Measurements from ENCODE around the gene PCGF3.
"Not testable (repeated sequence)": the region's sequence is repeated elsewhere in the genome, so short reads cannot be mapped to it uniquely, and the experiment has no call there.

The PCGF3 gene

DNA sequence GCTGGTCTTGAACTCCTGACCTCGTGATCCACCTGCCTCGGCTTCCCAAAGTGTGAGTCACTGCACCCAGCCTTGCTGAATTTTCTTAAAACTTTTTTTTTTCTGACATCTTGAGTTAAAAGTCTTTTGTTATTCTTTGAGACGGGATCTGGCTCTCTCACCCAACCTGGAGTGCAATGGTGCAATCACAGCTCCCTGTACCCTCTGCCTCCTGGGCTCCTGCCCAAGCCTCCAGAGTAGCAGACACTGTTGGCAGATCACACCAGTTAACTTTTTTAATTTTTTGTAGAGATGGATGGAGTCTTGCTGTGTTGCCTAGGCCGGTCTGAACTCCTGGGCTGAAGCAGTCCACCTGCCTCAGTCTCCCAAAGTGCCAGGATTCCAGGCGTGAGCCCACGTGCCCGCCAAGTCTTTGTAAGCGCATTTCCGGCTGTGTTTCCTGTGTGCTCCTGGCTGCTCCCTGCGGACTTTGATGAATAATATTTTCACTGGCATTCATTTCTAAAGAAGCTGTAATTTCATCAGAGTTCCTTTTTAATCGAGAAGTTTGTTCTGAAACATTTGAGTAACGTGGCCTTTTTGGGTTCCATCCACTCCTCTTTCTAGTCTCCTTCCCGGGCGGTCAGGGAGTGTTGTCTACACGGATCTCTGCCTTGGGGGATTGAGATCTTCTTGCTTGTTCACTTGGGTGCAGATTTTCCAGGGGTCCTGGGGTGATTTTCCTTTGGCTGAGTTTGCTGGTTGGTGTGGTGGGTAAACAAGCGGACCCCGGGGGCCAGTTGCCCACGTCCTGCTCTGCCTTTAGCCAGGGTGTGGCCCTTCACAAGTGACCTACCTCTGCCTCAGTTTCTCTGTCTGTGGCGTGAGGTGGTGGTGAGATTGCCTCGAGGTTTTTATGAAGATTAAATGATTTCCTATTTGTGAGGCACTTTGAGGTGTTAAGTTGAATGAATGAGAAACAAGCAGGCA is 44.4 kb downstream of the PCGF3 start:
- Histone ChIP-seq H3K36me3 (ENCODE audit: control insufficient read depth in 2 of 2, insufficient read depth in 2 of 2, low read length in 2 of 2) (peaks cover 13 to 25% of the 10 kb centered on the region in 2 donors), H3K9me3 (ENCODE audit: control insufficient read depth in 2 of 2, low read length in 2 of 2) (peaks cover 0 to under 1% of the 10 kb centered on the region in 2 donors), H3K9ac (ENCODE audit: low read length in 2 of 2) (no peak overlapping the region), H3K4me1 (ENCODE audit: control insufficient read depth, insufficient read depth, low read length) (no peaks in the 10 kb centered on the region), H3K4me3 (ENCODE audit: low read length in 2 of 2) (no peak overlapping the region), H3K27me3 (ENCODE audit: control insufficient read depth in 1 of 2, insufficient read depth in 2 of 2, low read length in 2 of 2) (no peaks in the 10 kb centered on the region), H3K27ac (ENCODE audit: low read length) (no peak overlapping the region)

DNA sequence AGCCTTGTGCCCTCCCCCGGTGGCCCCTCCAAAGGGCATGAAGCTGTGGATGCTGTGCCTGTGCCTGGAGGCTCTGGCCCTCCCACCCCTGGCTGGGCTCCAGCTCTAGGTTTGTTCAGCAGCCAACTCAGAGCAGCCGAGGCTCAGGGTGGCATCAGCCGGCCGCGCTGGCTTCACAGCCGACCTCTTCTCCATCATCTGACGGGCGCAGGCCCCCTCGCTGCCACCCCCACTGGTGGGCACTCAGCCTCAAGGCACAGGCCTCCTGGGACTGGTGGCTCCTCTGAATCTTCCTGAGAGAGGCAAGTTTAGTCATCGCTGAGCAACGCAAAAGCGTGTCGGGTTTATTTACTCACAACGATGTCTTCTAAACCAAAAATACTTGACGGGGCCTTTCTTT is 46.0 kb downstream of the PCGF3 start:
- Histone ChIP-seq H3K36me3 (ENCODE audit: control insufficient read depth in 2 of 2, insufficient read depth in 2 of 2, low read length in 2 of 2) (peaks cover 18 to 29% of the 10 kb centered on the region in 2 donors), H3K4me1 (ENCODE audit: control insufficient read depth, insufficient read depth, low read length) (no peaks in the 10 kb centered on the region), H3K4me3 (ENCODE audit: low read length in 2 of 2) (no peak overlapping the region), H3K9me3 (ENCODE audit: control insufficient read depth in 2 of 2, low read length in 2 of 2) (peaks cover 0 to 4% of the 10 kb centered on the region in 2 donors), H3K27me3 (ENCODE audit: control insufficient read depth in 1 of 2, insufficient read depth in 2 of 2, low read length in 2 of 2) (no peaks in the 10 kb centered on the region), H3K9ac (ENCODE audit: low read length in 2 of 2) (no peak overlapping the region), H3K27ac (ENCODE audit: low read length) (no peak overlapping the region)

DNA sequence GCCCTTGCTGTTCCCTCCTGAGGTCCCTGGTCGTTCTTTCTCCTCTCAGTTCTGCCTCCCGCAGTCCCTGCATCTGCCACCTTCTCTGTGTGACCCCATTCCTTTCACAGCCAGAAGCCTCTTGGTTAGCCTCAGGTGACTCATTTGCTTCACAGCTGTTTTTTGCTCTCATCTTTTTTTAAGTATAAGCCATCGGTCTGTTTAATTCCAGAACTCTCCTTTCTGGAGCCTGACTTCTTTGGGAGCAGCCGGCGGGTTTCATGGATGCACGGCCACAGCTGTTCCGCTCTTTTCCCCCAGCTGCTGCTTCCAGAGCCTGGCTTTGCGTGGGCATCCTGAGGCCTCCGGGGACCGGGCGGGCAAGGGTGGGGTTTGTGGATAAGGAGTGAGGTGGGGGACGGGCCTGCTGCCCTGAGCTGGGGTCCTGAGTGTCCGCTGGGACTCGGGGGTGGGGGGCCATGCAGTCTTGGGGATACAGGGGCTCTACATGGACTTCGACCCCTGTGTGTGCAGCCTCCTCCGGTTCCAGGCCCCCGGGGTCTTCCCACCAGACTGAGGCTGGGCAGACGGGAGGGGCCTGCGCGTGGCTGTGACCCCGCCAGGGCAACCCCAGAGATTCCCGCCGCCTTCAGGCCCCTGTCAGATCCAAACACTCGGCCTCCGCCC is 46.7 kb downstream of the PCGF3 start:
- Histone ChIP-seq H3K9me3 (ENCODE audit: control insufficient read depth in 2 of 2, low read length in 2 of 2) (peaks cover 0 to 4% of the 10 kb centered on the region in 2 donors), H3K27ac (ENCODE audit: low read length) (no peak overlapping the region), H3K36me3 (ENCODE audit: control insufficient read depth in 2 of 2, insufficient read depth in 2 of 2, low read length in 2 of 2) (peaks cover 20 to 32% of the 10 kb centered on the region in 2 donors), H3K9ac (ENCODE audit: low read length in 2 of 2) (no peak overlapping the region), H3K4me3 (ENCODE audit: low read length in 2 of 2) (no peak overlapping the region), H3K4me1 (ENCODE audit: control insufficient read depth, insufficient read depth, low read length) (no peaks in the 10 kb centered on the region), H3K27me3 (ENCODE audit: control insufficient read depth in 1 of 2, insufficient read depth in 2 of 2, low read length in 2 of 2) (no peaks in the 10 kb centered on the region)

DNA sequence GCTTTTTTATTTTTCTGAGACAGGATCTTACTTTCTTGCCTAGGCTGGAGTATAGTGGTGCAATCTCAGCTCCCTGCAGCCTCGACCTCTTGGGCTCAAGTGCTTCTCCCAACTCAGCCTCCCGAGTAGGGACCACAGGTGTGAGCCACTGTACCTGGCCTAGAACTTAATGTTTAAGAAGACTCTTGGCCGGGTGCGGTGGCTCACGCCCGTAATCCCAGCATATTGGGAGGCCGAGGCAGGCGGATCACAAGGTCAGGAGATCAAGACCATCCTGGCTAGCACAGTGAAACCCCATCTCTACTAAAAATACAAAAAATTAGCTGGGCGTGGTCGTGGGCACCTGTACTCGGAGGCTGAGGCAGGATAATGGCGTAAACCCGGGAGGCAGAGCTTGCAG is 47.6 kb downstream of the PCGF3 start:
- not testable (repeated sequence) for H3K27ac ChIP-seq (ENCODE audit: low read length); H3K9ac ChIP-seq (ENCODE audit: low read length in 2 of 2); H3K4me1 ChIP-seq (ENCODE audit: control insufficient read depth, insufficient read depth, low read length); H3K4me3 ChIP-seq (ENCODE audit: low read length in 2 of 2); H3K27me3 ChIP-seq (ENCODE audit: control insufficient read depth in 1 of 2, insufficient read depth in 2 of 2, low read length in 2 of 2); H3K9me3 ChIP-seq (ENCODE audit: control insufficient read depth in 2 of 2, low read length in 2 of 2)
- H3K36me3 ChIP-seq (ENCODE audit: control insufficient read depth in 2 of 2, insufficient read depth in 2 of 2, low read length in 2 of 2): peaks cover 20 to 33% of the 10 kb centered on the region in 2 donors

DNA sequence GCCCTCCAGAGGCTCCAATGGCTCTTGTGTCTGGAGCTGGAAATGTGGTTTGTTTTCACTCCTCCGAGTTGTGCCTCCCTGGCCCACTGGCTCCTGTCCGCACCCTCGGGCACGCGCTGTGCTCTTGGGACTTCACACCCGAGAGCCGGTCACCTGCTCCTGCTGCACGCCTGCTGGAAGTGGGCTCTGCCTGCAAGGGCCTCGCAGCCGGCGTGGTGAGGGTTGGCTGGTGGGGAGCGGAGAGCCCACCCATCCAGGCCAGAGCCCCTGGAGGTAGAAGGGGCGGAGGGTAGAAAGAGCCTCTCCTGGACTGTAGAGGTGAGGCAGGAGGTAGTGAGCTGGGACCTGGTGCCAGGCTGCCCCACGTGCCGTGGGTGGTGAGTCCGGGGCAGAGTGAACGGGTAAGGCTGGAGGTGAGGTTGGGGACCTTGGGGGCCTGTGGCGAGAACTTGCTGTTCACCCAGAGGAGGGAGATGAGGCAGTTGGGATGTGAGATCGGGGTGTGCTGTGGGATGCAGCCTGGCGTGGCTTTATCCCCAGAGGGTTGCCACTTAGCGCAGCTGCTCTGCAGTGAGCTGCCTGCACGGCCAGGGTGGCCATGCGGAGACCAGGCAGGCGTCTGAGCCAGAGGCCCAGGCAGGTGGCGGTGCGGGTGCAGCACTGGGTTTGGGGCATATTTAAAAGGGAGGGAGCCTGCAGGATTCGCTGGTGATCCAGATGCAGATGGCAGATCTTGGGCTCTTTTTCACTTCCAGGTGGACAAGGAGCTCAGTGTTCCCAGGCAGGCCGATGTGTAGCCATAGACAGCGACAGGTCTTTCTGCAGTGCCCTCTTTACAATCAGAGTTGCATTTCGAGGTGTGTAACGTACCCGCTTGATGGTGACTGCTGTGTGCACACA is 48.8 kb downstream of the PCGF3 start:
- H3K4me3 ChIP-seq (ENCODE audit: low read length in 2 of 2): no peak overlapping the region
- peaks cover 16 to 27% of the 10 kb centered on the region in 2 donors for H3K36me3 ChIP-seq (ENCODE audit: control insufficient read depth in 2 of 2, insufficient read depth in 2 of 2, low read length in 2 of 2)
- no peaks in the 10 kb centered on the region for H3K4me1 ChIP-seq (ENCODE audit: control insufficient read depth, insufficient read depth, low read length)
- H3K27me3 ChIP-seq (ENCODE audit: control insufficient read depth in 1 of 2, insufficient read depth in 2 of 2, low read length in 2 of 2): no peaks in the 10 kb centered on the region
- no peak overlapping the region for H3K9ac ChIP-seq (ENCODE audit: low read length in 2 of 2)
- no peak overlapping the region for H3K27ac ChIP-seq (ENCODE audit: low read length)
- H3K9me3 ChIP-seq (ENCODE audit: control insufficient read depth in 2 of 2, low read length in 2 of 2): peaks cover 0 to 4% of the 10 kb centered on the region in 2 donors

DNA sequence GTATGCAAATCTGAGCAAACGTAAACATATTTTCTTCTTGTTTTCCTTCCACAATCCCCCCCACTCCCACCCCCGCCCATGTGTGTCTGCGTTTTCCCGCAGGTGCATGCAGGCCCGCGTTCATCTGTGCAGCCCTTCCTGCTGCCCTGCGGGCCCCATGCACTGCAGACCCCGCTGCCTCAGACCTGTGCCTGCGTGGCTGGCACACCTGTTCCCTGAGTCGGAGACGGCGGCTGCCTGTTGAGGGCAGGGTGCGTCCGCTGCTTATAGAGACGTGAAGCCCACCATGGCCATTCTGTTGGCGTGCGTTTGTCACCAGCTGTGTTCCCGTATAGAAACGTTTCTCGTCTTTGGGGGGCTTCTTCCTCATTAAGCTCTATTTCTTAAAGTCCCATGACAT is 51.5 kb downstream of the PCGF3 start:
- Histone ChIP-seq H3K4me3 (ENCODE audit: low read length in 2 of 2) (no peak overlapping the region), H3K4me1 (ENCODE audit: control insufficient read depth, insufficient read depth, low read length) (no peaks in the 10 kb centered on the region), H3K9me3 (ENCODE audit: control insufficient read depth in 2 of 2, low read length in 2 of 2) (peaks cover 0 to 4% of the 10 kb centered on the region in 2 donors), H3K9ac (ENCODE audit: low read length in 2 of 2) (no peak overlapping the region), H3K27me3 (ENCODE audit: control insufficient read depth in 1 of 2, insufficient read depth in 2 of 2, low read length in 2 of 2) (no peaks in the 10 kb centered on the region), H3K27ac (ENCODE audit: low read length) (no peak overlapping the region), H3K36me3 (ENCODE audit: control insufficient read depth in 2 of 2, insufficient read depth in 2 of 2, low read length in 2 of 2) (peaks cover 20 to 23% of the 10 kb centered on the region in 2 donors)

DNA sequence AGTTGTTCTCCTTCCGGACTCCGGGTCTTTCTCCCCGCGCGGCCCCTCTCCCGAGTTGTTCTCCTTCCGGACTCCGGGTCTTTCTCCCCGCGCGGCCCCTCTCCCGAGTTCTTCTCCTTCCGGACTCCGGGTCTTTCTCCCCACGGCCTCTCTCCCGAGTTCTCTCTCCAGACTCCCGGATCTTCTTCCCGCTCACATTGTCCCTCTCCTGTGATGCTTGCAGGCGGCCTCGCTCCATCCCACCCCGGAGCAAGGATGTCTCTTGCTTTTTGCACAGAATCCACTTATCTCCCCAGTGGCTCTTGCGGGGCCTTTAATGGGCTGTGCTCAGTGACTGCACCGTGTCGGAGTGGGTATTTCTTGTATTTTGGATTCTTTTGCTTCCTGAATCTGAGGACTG is 54.2 kb downstream of the PCGF3 start:
- not testable (repeated sequence) for H3K9me3 ChIP-seq (ENCODE audit: control insufficient read depth in 2 of 2, low read length in 2 of 2); H3K4me1 ChIP-seq (ENCODE audit: control insufficient read depth, insufficient read depth, low read length); H3K4me3 ChIP-seq (ENCODE audit: low read length in 2 of 2); H3K27ac ChIP-seq (ENCODE audit: low read length); H3K27me3 ChIP-seq (ENCODE audit: control insufficient read depth in 1 of 2, insufficient read depth in 2 of 2, low read length in 2 of 2); H3K9ac ChIP-seq (ENCODE audit: low read length in 2 of 2)
- H3K36me3 ChIP-seq (ENCODE audit: control insufficient read depth in 2 of 2, insufficient read depth in 2 of 2, low read length in 2 of 2): peaks cover 18 to 34% of the 10 kb centered on the region in 2 donors

DNA sequence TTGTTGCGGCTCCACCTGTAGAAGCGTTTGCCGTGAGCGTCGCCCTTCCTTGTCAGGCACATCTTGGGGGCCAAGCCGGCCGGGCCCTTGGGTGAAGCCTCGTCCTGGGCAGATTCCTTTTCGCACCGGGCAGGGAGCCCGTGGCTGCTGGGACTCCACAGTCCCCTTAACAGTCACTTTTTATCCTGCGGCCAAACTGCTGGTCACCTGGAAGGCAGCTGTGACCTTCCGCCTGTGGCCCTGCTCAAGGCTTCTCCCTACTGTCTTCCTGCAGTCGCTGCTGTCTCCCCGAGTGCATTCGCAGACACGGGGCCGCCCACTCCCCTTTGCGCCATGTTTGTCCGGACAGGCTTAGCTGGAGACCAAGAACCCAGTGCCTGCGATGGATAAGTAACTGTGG is 55.0 kb downstream of the PCGF3 start:
- no peaks in the 10 kb centered on the region for H3K9me3 ChIP-seq (ENCODE audit: control insufficient read depth in 2 of 2, low read length in 2 of 2)
- H3K4me1 ChIP-seq (ENCODE audit: control insufficient read depth, insufficient read depth, low read length): peaks cover 2% of the 10 kb centered on the region
- no peak overlapping the region for H3K9ac ChIP-seq (ENCODE audit: low read length in 2 of 2)
- no peaks in the 10 kb centered on the region for H3K27me3 ChIP-seq (ENCODE audit: control insufficient read depth in 1 of 2, insufficient read depth in 2 of 2, low read length in 2 of 2)
- H3K4me3 ChIP-seq (ENCODE audit: low read length in 2 of 2): no peak overlapping the region
- H3K36me3 ChIP-seq (ENCODE audit: control insufficient read depth in 2 of 2, insufficient read depth in 2 of 2, low read length in 2 of 2): peaks cover 16 to 29% of the 10 kb centered on the region in 2 donors
- H3K27ac ChIP-seq (ENCODE audit: low read length): no peak overlapping the region

DNA sequence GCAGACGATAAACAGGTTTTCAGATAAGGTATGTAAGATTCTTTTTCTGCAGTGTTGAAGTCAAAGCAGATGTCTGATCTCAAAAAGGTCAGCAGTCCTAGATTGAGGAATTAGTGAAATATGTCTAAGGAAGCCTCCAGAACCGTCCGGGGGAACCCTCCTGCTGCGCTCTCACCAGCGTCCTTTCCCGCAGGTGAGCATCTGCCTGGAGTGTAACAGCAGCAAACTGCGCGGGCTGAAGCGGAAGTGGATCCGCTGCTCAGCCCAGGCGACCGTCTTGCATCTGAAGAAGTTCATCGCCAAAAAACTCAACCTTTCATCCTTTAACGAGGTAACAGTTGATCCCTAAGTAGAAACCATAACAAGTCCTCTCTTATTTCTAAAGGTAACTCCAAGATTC is 55.5 kb downstream of the PCGF3 start:
- peaks cover 20 to 33% of the 10 kb centered on the region in 2 donors for H3K36me3 ChIP-seq (ENCODE audit: control insufficient read depth in 2 of 2, insufficient read depth in 2 of 2, low read length in 2 of 2)
- no peaks in the 10 kb centered on the region for H3K9me3 ChIP-seq (ENCODE audit: control insufficient read depth in 2 of 2, low read length in 2 of 2)

DNA sequence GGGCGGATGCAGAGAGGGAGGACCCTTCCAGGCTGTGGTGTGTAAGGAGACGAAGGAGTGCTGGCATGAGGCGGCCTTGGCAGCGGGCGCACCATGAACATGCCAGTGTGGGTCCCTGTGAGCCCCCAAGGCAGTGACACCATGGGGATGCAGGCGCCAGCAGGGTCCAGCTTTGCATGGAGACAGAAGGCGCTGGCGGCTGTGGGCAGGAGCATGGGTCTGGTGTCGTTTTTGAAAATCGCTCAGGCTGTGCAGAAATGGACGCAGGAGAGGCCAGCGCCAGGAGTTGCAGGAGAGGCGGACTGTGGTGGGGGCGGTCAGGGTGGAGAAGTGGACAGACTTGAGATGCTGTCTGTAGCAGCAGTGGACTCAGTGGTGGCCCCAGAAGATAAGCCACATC is 56.1 kb downstream of the PCGF3 start:
- Histone ChIP-seq H3K36me3 (ENCODE audit: control insufficient read depth in 2 of 2, insufficient read depth in 2 of 2, low read length in 2 of 2) (peaks cover 26 to 36% of the 10 kb centered on the region in 2 donors), H3K9me3 (ENCODE audit: control insufficient read depth in 2 of 2, low read length in 2 of 2) (no peaks in the 10 kb centered on the region)

More for the DNA sequence above, 55.5 kb downstream of the PCGF3 start:
- Histone ChIP-seq H3K4me3 (ENCODE audit: low read length in 2 of 2) (no peak overlapping the region), H3K27ac (ENCODE audit: low read length) (no peak overlapping the region), H3K27me3 (ENCODE audit: control insufficient read depth in 1 of 2, insufficient read depth in 2 of 2, low read length in 2 of 2) (no peaks in the 10 kb centered on the region), H3K4me1 (ENCODE audit: control insufficient read depth, insufficient read depth, low read length) (peaks cover 2% of the 10 kb centered on the region), H3K9ac (ENCODE audit: low read length in 2 of 2) (no peak overlapping the region)

More for the DNA sequence above, 56.1 kb downstream of the PCGF3 start:
- H3K27ac ChIP-seq (ENCODE audit: low read length): no peak overlapping the region
- no peaks in the 10 kb centered on the region for H3K27me3 ChIP-seq (ENCODE audit: control insufficient read depth in 1 of 2, insufficient read depth in 2 of 2, low read length in 2 of 2)
- no peak overlapping the region for H3K4me3 ChIP-seq (ENCODE audit: low read length in 2 of 2)
- H3K4me1 ChIP-seq (ENCODE audit: control insufficient read depth, insufficient read depth, low read length): peaks cover 2% of the 10 kb centered on the region
- H3K9ac ChIP-seq (ENCODE audit: low read length in 2 of 2): no peak overlapping the region
